ENCODE data around the gene HECTD4.
"Not testable (repeated sequence)": the region's sequence is repeated elsewhere in the genome, so short reads cannot be mapped to it uniquely, and the experiment has no call there.

HECTD4 gene

GRCh38 chr12:112244902-112245301, 137.3 kb downstream of the HECTD4 start:
- not testable (repeated sequence) for DNase-seq

- no peak for DNase-seq
Observed at GRCh38 chr12:112243255-112244110, 138.7 kb downstream of the HECTD4 start.

DNA sequence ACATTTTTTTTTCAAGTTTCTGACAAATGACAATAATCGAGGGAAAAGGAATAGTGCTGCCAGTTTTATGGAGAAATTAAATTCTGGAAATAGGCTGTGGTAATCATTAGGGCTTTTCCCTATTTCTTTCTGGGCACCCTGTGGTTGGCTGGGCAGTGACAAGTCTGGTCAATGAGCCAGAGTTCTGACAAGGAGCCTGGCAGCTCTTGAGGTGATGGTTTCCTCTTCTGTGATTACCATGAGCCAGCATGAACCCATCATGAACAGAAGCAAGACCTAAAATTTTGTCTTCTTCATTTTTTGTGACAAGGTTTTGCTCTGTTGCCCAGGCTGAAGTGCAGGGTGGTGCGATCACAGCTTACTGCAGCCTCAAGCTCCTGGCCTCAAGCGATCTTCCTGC, 141.1 kb downstream of the HECTD4 start:
- no peak for DNase-seq

DNA sequence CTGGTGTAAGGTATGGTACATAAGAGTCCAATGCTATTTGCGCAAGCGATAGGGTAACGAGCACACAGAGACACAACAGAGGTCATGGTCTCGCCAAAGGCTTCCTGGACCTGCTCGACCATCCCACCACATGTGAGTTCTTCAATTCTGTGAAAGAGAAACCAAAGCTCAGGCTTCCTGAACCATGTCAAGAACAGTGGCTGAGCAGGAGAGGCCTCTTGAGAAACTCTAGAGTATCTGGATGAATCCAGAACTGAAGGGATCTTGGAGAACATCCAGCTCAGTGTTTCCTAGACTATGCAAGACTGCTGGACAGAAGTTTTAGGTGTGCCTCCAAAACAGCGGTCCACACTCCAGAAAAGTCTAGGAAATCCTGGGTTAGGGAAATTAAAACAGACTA, 142.3 kb downstream of the HECTD4 start:
- no peak for DNase-seq

GRCh38 chr12:112239020-112239419, 143.2 kb downstream of the HECTD4 start:
- DNase-seq, result no peak

DNA sequence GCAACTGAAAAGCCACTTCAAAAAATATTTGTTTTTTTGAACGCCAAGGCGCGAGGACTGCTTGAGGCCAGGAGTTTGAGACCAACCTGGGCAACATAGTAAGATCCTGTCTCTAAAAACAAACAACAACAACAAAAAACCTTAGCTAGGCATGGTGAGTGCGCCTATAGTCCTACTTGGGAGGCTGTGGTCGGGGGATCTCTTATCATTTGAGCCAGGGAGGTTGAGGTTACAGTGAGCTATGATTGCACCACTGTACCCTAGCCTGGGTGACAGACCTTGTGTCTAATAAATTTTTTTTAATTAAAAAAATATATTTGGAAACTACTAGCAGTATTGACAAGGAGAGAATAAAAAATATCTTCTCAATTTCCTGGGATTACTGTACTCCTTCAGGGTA, 143.8 kb downstream of the HECTD4 start:
- DNase-seq, result no peak

DNA sequence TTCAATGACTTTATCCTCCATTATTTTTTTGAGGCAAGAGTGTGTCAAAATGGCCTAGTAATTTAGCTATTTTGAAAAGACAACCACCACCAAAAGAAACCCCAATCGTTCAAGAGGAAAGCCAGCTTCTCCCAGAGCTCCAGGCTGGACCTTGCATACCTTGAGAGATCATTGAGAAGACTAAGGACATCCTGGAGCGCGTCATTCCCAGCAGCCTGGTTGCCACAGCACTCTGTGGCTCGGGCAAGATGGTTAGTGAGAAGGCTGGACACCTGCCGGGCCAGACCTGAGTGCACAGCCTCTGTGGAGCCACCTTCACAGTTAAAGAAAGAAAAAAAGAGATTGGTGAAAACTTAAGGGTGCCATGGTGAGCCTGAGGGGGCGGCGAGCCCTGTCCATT, 145.4 kb downstream of the HECTD4 start:
- DNase-seq, result no peak

DNA sequence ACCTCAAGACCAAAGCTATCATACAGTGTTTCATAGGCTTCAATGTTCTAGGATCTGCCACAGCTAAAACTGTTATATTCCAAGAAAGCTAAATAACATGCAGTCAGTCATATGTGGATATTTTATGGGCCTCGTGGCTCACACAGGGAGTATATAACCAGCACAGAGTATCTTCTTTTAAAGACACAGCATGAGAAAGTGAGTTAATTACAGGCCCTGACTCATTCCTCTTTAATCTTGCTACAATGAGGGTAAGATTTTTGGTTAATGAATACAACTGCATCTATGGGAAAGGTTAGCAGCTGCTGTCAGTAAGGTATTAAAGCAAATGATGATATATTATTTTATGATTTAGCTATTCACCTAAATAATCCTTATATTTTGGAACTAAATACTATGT, 145.8 kb downstream of the HECTD4 start:
- DNase-seq, result no peak

DNA sequence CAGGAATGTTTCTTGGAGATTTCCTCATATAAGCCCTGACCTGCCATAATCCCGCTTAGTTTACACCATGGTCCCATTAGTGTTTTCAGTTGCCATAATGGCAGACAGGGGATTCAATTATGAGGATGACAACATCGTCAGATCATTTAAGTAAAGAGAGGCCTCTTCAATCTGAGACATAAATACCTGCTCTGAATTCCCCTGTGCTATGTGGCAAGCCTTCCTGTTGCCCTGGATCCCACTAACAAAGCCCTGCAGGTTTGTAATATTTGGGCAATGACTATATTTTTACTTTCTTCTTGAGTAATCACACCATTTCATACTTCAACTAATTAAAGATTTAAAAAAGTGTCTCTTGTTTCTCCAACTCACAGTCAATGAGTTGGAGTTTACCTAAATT, 147.9 kb downstream of the HECTD4 start:
- DNase-seq, result no peak

- no peak for DNase-seq
Observed at GRCh38 chr12:112233242-112233641, 149.0 kb downstream of the HECTD4 start.

GRCh38 chr12:112230136-112230535, 152.1 kb downstream of the HECTD4 start:
- DNase-seq, result no peak

GRCh38 chr12:112226768-112227167, 155.5 kb downstream of the HECTD4 start:
- DNase-seq, result no peak

DNA sequence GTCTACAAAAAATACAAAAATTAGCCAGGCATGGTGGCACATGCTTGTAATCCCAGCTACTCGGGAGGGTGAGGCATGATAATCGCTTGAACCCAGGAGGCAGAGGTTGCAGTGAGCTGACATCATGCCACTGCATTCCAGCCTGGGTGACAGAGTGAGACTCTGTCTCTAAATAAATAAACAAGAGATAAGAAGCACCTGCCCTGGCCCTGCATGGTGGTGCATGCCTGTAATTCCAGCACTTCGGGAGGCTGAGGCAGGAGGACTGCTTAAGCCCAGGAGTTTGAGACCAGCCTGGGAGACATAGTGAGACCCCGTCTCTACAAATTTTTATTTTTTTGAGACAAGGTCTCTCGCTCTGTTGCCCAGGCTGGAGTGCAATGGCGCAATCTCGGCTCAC, 161.6 kb downstream of the HECTD4 start:
- DNase-seq, result not testable (repeated sequence)

DNA sequence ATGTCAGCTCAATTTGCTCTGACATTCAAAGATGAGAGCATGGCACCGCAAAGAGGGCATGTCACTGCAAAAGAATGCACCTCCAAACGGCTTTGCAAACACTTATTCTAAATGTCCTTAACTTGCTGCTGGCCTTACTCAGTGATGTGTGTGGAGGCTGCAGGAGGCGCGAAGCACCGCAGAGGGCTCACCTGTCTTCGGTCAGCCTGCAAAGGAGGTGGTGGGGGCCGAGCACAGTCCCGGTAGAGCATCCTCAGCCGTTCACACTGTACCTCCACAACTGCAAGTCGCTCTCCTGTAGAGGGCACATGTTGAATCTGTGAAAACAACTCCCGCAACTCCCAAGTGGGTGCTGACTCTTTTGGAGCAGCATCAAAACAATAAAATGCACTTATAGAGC, 163.0 kb downstream of the HECTD4 start:
- no peak for DNase-seq

- no peak for DNase-seq
Observed at GRCh38 chr12:112218150-112218549, 164.1 kb downstream of the HECTD4 start.

GRCh38 chr12:112217647-112218046, 164.6 kb downstream of the HECTD4 start:
- no peak for DNase-seq

DNA sequence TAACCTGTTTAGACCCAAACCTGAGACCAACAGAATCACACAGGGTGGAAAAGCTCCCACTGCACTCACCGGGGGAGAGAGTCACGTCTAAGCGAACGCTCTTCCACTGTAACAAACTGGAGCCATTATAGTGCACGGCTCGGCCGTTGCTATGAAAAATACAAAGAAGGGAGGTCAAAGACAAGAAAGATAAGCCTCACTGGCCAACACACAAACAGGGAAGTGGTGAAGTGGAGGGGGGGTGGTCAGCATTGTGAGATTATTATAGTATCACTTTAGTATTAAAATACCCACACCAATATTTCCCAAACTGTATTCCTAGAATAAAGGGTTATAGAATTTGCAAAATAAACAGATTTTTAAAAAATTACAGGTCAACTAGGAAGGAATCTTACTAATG, 166.0 kb downstream of the HECTD4 start:
- DNase-seq, result no peak

DNA sequence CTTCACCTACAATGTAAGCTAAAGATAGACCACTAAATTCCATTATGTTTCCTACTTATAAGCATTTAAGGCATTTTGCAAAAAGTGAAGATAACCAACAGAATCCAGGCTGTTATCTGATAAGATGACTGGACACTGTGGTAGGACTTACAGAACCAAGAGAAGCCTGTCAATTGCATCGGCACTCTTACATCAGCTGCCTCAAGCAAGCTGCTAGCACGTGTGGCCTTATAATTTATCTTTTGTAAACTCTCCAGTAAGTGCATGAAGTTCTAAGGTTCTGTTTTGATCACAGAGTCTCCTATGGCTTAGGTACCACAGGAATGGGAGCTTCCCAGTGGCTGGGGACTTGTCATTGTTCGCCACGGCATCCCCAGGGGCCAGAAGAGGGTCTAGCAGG, 168.2 kb downstream of the HECTD4 start:
- no peak for DNase-seq

DNA sequence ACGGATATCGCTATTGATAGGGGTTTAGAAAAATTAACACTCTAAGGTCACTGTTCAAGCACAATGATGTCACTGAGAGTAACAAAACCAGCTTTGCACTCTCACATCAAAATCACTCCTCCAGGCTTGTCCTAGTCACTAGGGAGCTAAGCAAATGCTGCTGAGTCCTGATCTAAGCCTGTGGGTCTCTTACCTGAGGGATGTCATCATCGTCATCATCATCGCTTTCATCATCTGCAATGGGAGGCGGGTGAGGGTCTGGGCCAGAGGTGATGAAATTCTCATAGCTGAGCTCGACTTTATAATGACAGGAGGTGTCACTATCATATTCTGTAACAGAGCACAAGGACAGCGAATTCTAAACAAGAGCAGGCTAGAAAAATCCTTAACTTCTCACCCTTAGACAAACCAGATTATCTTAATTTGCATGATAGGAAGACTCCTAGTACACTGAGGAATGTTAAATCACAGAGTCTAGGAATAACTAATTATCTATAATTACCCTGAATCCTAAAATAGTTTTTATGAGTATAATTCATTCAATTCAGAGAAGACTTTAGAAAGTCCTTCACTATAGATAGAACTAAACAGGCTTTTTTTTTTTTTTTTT, 173.8 kb downstream of the HECTD4 start:
- DNase-seq, result no peak

DNA sequence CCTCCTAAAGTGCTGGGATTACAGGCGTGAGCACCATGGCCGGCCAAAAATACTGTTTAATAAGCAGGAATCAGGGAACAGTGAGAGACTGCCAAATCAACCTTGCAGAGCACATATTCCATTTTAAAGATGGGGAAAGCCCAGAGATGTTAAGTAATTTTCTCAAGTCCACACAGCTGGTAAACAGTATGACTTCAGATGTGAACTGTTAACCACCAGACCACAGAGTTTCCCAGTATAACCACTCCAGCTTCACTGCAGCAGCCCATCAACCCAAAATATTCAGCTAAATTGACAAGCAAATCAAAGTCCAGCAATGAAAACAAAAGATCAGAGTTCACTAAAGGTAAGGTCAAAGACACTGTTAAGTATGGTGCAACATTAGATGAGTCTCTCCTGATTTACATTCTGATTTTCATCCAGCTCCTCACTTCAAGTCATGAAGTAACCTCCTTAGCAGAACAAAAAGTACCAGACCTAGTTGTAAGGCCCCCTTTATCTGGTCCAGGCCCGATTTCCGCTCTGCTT, 174.8 kb downstream of the HECTD4 start:
- DNase-seq, result no peak

DNA sequence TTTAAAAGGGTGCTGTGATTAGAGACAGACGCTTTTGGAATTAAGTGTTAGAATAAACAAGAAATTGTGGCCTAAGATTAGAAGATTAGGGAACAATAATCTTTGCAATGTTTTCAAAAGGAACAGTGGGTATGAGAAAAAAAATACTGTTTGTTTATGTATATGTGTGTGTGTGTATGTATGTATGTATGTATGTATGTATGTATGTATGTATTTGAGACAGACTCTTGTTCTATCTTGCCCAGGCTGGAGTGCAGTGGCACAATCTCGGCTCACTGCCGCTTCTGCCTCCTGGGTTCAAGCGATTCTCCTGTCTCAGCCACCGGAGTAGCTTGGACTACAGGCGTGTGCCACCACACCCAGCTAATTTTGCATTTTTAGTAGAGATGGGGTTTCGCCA, 175.3 kb downstream of the HECTD4 start:
- DNase-seq, result no peak

- no peak for DNase-seq
Observed at GRCh38 chr12:112199136-112199535, 183.1 kb downstream of the HECTD4 start.

- DNase-seq, result peak; percentile 9
Observed at GRCh38 chr12:112198120-112198733, 184.0 kb downstream of the HECTD4 start.

All from NCI-H1105 (cell line).